ENCODE data around the gene SGMS2. TPM values are rescaled to one million over a fixed set of nuclear protein-coding genes. Genes with fewer than 3 reads are reported as not detected.

SGMS2 gene
- total RNA-seq, 2 experiments from 2014 or later, result 0.14 to 0.40 TPM

DNA sequence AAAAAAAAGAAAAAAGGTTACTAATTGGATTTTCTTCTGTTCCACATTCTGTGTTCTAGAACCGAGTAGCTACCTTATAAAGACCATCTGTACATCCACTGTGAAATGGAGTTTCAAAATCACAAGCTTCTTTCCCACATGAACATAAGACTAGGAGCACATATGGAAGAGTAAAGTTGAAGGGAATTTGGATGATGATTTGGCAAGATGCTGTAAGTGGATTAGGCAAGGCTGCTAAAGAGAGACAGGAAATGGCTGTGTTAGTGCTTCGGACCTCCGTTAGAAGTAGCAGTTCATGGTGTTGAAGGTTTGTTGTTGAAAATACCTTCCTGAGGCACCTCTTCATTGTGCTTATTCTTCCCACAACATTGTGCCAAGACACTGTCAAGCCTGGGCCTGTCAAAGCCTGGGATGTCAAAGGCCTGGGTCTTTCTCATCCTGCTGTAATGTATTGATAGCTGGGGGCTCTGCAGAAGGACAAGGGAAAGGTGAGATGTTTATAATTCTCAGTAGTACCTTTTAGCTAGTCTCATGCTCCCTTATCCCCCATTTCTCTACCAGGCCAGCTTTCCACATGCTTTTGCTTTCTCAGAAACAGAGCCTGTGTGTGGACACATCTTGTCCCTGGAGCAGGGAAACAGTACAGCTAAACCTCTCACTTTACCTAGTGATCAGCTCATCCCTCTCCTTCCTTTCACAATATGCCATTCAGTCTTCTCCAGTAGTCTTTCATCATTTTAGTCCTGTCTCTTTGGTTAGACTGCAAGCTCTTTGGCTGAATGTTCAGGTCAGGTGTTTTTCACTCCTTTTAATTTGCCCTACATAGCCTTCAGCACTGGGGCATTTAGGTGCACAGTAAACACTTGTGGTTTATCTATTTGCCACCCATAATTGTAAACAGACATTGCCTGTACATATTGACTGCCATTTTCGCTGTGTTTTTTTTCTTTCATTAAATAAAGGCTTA is 68.7 kb downstream of the SGMS2 start:
- no peak overlapping the region for H3K4me3 Mint-ChIP-seq
- ATAC-seq (no peak), DNase-seq (no peak)
- H3K36me3 Mint-ChIP-seq (ENCODE audit: low read depth), result no peaks in the 10 kb centered on the region
- H3K27ac Mint-ChIP-seq, result no peak overlapping the region
- TF ChIP-seq, protein P1, sequence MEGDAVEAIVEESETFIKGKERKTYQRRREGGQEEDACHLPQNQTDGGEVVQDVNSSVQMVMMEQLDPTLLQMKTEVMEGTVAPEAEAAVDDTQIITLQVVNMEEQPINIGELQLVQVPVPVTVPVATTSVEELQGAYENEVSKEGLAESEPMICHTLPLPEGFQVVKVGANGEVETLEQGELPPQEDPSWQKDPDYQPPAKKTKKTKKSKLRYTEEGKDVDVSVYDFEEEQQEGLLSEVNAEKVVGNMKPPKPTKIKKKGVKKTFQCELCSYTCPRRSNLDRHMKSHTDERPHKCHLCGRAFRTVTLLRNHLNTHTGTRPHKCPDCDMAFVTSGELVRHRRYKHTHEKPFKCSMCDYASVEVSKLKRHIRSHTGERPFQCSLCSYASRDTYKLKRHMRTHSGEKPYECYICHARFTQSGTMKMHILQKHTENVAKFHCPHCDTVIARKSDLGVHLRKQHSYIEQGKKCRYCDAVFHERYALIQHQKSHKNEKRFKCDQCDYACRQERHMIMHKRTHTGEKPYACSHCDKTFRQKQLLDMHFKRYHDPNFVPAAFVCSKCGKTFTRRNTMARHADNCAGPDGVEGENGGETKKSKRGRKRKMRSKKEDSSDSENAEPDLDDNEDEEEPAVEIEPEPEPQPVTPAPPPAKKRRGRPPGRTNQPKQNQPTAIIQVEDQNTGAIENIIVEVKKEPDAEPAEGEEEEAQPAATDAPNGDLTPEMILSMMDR (IDR thresholded peaks at IDR 0.05), result no peak
- intact Hi-C loops (cut with micrococcal nuclease), result no loop called here
- H3K9me3 Mint-ChIP-seq, result peaks cover 4% of the 10 kb centered on the region
- POLR2A ChIA-PET, result no interaction called here
- CTCF ChIA-PET, result interaction anchor here (2.1 kb wide), 1 partner anchor 20 kb away, joined by 8 read pairs; no protein-coding TSS in a partner anchor
- no peaks in the 10 kb centered on the region for H3K4me1 Mint-ChIP-seq (ENCODE audit: low read depth)
- peaks cover 8% of the 10 kb centered on the region for H3K27me3 Mint-ChIP-seq

DNA sequence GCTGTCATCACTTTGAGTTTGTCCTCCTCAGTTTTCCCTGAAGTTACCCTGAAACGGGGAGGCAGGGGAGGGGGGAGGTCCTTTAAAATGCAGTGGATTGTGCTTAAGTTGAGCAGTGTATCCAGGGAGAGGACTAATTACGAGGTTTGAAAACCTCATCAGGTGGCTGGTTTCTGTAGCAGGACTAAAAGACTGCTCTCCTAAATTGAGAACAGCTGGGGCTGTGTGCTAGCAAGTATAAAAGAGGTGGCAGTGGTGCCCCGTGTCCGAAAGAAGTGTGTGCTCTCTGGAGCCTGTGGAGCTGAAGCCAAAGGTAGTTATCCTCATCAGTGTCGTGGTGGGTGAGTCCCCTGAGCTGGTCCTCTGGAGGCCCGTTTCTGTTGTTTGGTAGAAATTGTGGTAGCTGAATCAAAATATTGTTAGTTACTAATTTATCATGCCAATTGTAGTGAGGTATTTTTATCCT is 69.4 kb downstream of the SGMS2 start:
- intact Hi-C loops (cut with micrococcal nuclease), result no loop called here
- Mint-ChIP-seq H3K27me3 (peaks cover 11% of the 10 kb centered on the region), H3K36me3 (ENCODE audit: low read depth) (no peaks in the 10 kb centered on the region), H3K9me3 (no peaks in the 10 kb centered on the region), H3K27ac (no peak overlapping the region), H3K4me1 (ENCODE audit: low read depth) (no peaks in the 10 kb centered on the region), H3K4me3 (no peak overlapping the region)
- ChIA-PET CTCF (interaction anchor here (1.0 to 2.1 kb wide), 2 partner anchors 19 kb away, joined by 3 to 8 read pairs; no protein-coding TSS in a partner anchor), POLR2A (no interaction called here)
- no peak for DNase-seq
- TF ChIP-seq, protein P1 (IDR thresholded peaks at IDR 0.05), result no peak
- ATAC-seq, result no peak

DNA sequence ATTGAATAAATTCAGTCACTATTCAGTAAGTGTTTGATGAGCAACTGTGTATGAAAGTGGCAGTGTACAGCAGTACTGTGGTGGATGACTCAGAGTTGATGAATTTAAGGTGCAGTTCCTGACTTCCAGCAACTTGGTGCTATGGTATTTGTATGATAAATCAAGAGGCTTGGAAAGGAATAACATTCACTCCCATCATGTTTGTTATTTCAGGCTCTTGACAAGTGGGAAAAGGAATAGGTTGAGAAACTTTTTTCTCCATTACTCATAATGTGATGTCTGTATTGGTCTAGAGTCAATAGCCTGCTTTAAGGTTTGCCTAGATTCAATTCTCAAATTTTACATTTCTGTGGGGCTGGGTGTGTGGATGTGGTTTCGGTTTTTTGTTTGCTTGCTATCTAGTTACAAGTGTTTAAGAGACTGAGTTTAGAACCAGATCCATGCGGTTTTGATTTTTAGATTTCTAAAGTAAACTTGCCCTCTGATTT is 71.5 kb downstream of the SGMS2 start:
- no peaks in the 10 kb centered on the region for H3K9me3 Mint-ChIP-seq
- TF ChIP-seq, protein P1 (IDR thresholded peaks at IDR 0.05), result no peak
- H3K4me3 Mint-ChIP-seq, result no peak overlapping the region
- no peak overlapping the region for H3K27ac Mint-ChIP-seq
- H3K27me3 Mint-ChIP-seq, result peaks cover 21% of the 10 kb centered on the region
- DNase-seq (peak; percentile 5), ATAC-seq (peak; percentile 64)
- no peaks in the 10 kb centered on the region for H3K4me1 Mint-ChIP-seq (ENCODE audit: low read depth)
- ChIA-PET POLR2A (no interaction called here), CTCF (interaction anchor here (0.9 to 1.6 kb wide), 2 partner anchors 13 to 17 kb away, joined by 3 read pairs; no protein-coding TSS in a partner anchor)
- intact Hi-C loops (cut with micrococcal nuclease), result no loop called here
- H3K36me3 Mint-ChIP-seq (ENCODE audit: low read depth), result no peaks in the 10 kb centered on the region

DNA sequence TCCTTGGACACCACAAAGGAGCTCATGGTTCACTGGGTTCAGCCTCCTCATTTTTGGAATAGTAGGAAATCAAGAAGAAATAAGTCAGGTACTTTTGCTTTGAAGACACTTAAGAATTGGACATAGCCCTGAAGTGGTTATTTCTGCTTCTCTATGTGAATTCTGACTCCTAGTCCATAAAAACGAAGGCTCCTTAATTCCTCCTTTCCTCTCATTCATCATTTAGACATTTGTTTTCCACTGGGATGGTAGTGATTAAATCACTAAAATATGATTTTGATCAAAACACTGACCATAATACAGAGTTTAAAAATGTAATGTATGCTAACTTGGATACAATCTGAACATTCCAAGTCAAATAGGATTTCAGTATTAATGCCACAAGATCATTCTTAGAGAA is 71.9 kb downstream of the SGMS2 start:
- no peaks in the 10 kb centered on the region for H3K36me3 Mint-ChIP-seq (ENCODE audit: low read depth)
- ChIA-PET POLR2A (no interaction called here), CTCF (interaction anchor here (0.9 to 1.6 kb wide), 2 partner anchors 13 to 16 kb away, joined by 3 read pairs; no protein-coding TSS in a partner anchor)
- ATAC-seq (no peak), DNase-seq (no peak)
- H3K27me3 Mint-ChIP-seq, result peaks cover 21% of the 10 kb centered on the region
- no peaks in the 10 kb centered on the region for H3K4me1 Mint-ChIP-seq (ENCODE audit: low read depth)
- TF ChIP-seq, protein P1 (IDR thresholded peaks at IDR 0.05), result no peak
- H3K27ac Mint-ChIP-seq, result no peak overlapping the region
- H3K9me3 Mint-ChIP-seq, result no peaks in the 10 kb centered on the region
- intact Hi-C loops (cut with micrococcal nuclease), result no loop called here
- H3K4me3 Mint-ChIP-seq, result no peak overlapping the region

DNA sequence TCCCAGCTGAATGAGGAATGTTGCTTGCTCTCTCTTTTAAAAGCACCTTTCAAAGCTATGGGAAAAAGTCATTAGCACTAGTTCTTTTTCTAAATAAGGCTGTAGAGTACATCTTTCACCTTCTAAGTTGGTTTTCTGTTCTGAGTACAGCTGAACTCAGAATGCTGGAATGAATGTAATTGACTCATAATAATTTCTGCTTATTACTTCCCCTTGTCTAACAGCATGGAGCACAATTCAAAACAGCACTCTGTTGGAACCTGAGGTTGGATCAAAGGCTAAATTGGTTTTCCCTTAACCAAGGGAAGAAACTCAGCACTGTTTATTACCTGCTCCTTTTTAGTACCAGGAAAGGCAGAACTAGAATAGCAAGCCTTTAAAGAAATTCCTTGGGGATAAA is 73.1 kb downstream of the SGMS2 start:
- intact Hi-C loops (cut with micrococcal nuclease), result no loop called here
- Mint-ChIP-seq H3K36me3 (ENCODE audit: low read depth) (no peaks in the 10 kb centered on the region), H3K27ac (no peak overlapping the region), H3K9me3 (no peaks in the 10 kb centered on the region), H3K27me3 (peaks cover 21% of the 10 kb centered on the region), H3K4me1 (ENCODE audit: low read depth) (no peaks in the 10 kb centered on the region), H3K4me3 (no peak overlapping the region)
- TF ChIP-seq, protein P1 (IDR thresholded peaks at IDR 0.05), result no peak
- no peak for DNase-seq
- ChIA-PET CTCF (interaction anchor here (1.4 kb wide), 1 partner anchor 15 kb away, joined by 5 read pairs; no protein-coding TSS in a partner anchor), POLR2A (no interaction called here)
- no peak for ATAC-seq

All from activated CD8-positive, alpha-beta T cell treated with anti-CD3 and anti-CD28 coated beads for 36 hours (primary cell).